DOHH2 (cell line): ENCODE data around the gene PODN.

Experiments used
- H3F3A ChIP-seq: fragments of 200-600 bp; sonication (generic), shearing (Covaris generic); 2 replicates; pipeline ENCODE4 v1.6.0; 2016; ENCODE audit warnings: antibody characterized with exemption, mild to moderate bottlenecking; ENCODE audit not compliant: control insufficient read depth, insufficient read depth
- H3K27ac ChIP-seq: fragments of 200-600 bp; sonication (generic); 2 replicates; pipeline ENCODE4 v1.5.1; 2014; ENCODE audit warnings: low read depth, mild to moderate bottlenecking, low read length, moderate library complexity
- H3K27me3 ChIP-seq: fragments of 200-600 bp; sonication (generic); 2 replicates; pipeline ENCODE4 v1.6.1; 2014; ENCODE audit warnings: mild to moderate bottlenecking, low read length, mixed read lengths; ENCODE audit not compliant: control insufficient read depth
- H3K36me3 ChIP-seq: fragments of 200-600 bp; sonication (generic); 2 replicates; pipeline ENCODE4 v1.6.1; 2014; ENCODE audit warnings: mild to moderate bottlenecking, low read length, moderate library complexity, mixed read lengths; ENCODE audit not compliant: control insufficient read depth
- H3K4me1 ChIP-seq: fragments of 200-600 bp; sonication (generic); 2 replicates; pipeline ENCODE4 v1.6.1; 2014; ENCODE audit warnings: mild to moderate bottlenecking, low read length, mixed read lengths; ENCODE audit not compliant: control insufficient read depth
- H3K4me2 ChIP-seq: fragments of 200-600 bp; sonication (generic); 2 replicates; pipeline ENCODE4 v1.6.0; 2014; ENCODE audit warnings: mild to moderate bottlenecking, low read length, moderate library complexity
- H3K4me3 ChIP-seq: fragments of 200-600 bp; sonication (generic); 2 replicates; pipeline ENCODE4 v1.5.1; 2014; ENCODE audit warnings: mild to moderate bottlenecking, low read length, mixed read lengths
- H3K79me2 ChIP-seq: fragments of 200-600 bp; sonication (generic); 2 replicates; pipeline ENCODE4 v1.6.1; 2014; ENCODE audit warnings: mild to moderate bottlenecking, low read length, mixed read lengths; ENCODE audit not compliant: control insufficient read depth
- H3K9me2 ChIP-seq: fragments of 200-600 bp; sonication (generic); replicated peaks from 2 replicates; pipeline ENCODE4 v1.6.1; 2014; ENCODE audit warnings: mild to moderate bottlenecking, low read length, mixed read lengths; ENCODE audit not compliant: control insufficient read depth
- H3K9me3 ChIP-seq: fragments of 200-600 bp; sonication (generic); 2 replicates; pipeline ENCODE4 v1.6.1; 2014; ENCODE audit warnings: antibody characterized with exemption, low read length, mixed read lengths; ENCODE audit not compliant: control insufficient read depth, insufficient read depth
- H4K20me1 ChIP-seq: fragments of 200-600 bp; sonication (generic); 2 replicates; pipeline ENCODE4 v1.6.0; 2014; ENCODE audit warnings: low read depth, mild to moderate bottlenecking, antibody characterized with exemption, low read length, moderate library complexity; ENCODE audit not compliant: control insufficient read depth, insufficient read depth
- EZH2phosphoT487 ChIP-seq: fragments of 200-600 bp; sonication (generic); IDR thresholded peaks from 2 replicates; pipeline ENCODE4 v1.6.1; 2017; ENCODE audit warnings: borderline replicate concordance, mild to moderate bottlenecking, antibody characterized with exemption, low read length, moderate library complexity, mixed read lengths
- TF ChIP-seq, protein P1 (sequence below): fragments of 200-600 bp; sonication (generic); IDR thresholded peaks from one replicate; pipeline ENCODE4 v1.5.1; 2014; ENCODE audit warnings: antibody characterized with exemption, mild to moderate bottlenecking, low read depth, low read length; ENCODE audit not compliant: poor library complexity, severe bottlenecking

PODN gene

GRCh38 chr1:53123453-53124140 is 61.6 kb downstream of the PODN start:
- Histone ChIP-seq H3K4me1 (no peaks in the 10 kb centered on the region), H3K27ac (no peak overlapping the region), H3K4me2 (no peak overlapping the region), H4K20me1 (no peaks in the 10 kb centered on the region), H3K9me2 (no peaks in the 10 kb centered on the region), H3K79me2 (no peaks in the 10 kb centered on the region), H3F3A (no peaks in the 10 kb centered on the region), H3K27me3 (0 out of 2 replicates have a peak, but pooled peaks cover 2% of the 10 kb centered on the region), H3K4me3 (no peak overlapping the region), H3K9me3 (no peaks in the 10 kb centered on the region), H3K36me3 (no peaks in the 10 kb centered on the region)
- no peak for TF ChIP-seq EZH2phosphoT487
- TF ChIP-seq, protein P1, sequence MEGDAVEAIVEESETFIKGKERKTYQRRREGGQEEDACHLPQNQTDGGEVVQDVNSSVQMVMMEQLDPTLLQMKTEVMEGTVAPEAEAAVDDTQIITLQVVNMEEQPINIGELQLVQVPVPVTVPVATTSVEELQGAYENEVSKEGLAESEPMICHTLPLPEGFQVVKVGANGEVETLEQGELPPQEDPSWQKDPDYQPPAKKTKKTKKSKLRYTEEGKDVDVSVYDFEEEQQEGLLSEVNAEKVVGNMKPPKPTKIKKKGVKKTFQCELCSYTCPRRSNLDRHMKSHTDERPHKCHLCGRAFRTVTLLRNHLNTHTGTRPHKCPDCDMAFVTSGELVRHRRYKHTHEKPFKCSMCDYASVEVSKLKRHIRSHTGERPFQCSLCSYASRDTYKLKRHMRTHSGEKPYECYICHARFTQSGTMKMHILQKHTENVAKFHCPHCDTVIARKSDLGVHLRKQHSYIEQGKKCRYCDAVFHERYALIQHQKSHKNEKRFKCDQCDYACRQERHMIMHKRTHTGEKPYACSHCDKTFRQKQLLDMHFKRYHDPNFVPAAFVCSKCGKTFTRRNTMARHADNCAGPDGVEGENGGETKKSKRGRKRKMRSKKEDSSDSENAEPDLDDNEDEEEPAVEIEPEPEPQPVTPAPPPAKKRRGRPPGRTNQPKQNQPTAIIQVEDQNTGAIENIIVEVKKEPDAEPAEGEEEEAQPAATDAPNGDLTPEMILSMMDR: no peak

DNA sequence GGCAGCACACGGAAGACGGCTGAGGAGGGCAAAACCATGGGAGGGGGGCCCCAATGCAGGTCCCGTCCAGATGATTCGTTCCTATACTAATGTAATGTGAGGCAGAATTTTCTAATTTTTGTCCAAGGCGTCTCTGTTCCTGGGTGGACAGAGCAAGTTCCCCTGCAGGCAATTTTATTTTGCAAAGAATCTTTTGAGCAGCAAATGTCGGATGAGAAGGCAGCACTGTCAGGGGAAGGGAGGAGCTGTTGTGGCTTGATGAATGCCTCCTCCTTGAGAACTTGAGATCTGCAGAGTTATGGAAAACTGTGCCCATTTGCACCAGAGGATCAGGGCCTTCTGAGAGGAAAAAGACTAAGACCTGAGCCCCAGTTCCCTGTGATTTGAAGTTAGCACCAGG is 63.1 kb downstream of the PODN start:
- Histone ChIP-seq H3K4me2 (no peak overlapping the region), H3K4me3 (no peak overlapping the region), H3K36me3 (no peaks in the 10 kb centered on the region), H3K27me3 (0 out of 2 replicates have a peak, but pooled peaks cover 2% of the 10 kb centered on the region), H3K79me2 (no peaks in the 10 kb centered on the region), H3K9me2 (no peaks in the 10 kb centered on the region), H3F3A (no peaks in the 10 kb centered on the region), H4K20me1 (no peaks in the 10 kb centered on the region), H3K4me1 (no peaks in the 10 kb centered on the region), H3K27ac (no peak overlapping the region), H3K9me3 (no peaks in the 10 kb centered on the region)
- no peak for TF ChIP-seq EZH2phosphoT487
- TF ChIP-seq, protein P1: no peak

GRCh38 chr1:53125623-53126360 is 63.8 kb downstream of the PODN start:
- Histone ChIP-seq H3K4me1 (no peaks in the 10 kb centered on the region), H3K4me3 (no peak overlapping the region), H3K79me2 (no peaks in the 10 kb centered on the region), H3K4me2 (no peak overlapping the region), H3K27me3 (0 out of 2 replicates have a peak, but pooled peaks cover 2% of the 10 kb centered on the region), H3K27ac (no peak overlapping the region), H3F3A (no peaks in the 10 kb centered on the region), H4K20me1 (no peaks in the 10 kb centered on the region), H3K9me2 (no peaks in the 10 kb centered on the region), H3K36me3 (no peaks in the 10 kb centered on the region), H3K9me3 (no peaks in the 10 kb centered on the region)
- TF ChIP-seq, protein P1: no peak
- no peak for TF ChIP-seq EZH2phosphoT487
